ENCODE data around the gene TRIM46.

Gene TRIM46

GRCh38 chr1:155131856-155132255, 41.8 kb upstream of the TRIM46 start:
- ChIA-PET CTCF (interaction anchor here (0.9 to 4.4 kb wide), 7 partner anchors 35 to 80 kb away, joined by 3 to 26 read pairs (median 6); partner anchors contain the start of gene KRTCAP2), POLR2A (no interaction called here)
- DNase-seq (ENCODE audit: extremely low spot score), result no peak
- no peak for TF ChIP-seq CTCF (IDR thresholded peaks at IDR 0.05; ENCODE audit: control extremely low read depth, extremely low read depth, low read depth, missing control alignments)

GRCh38 chr1:155133799-155134281, 39.8 kb upstream of the TRIM46 start:
- DNase-seq (ENCODE audit: extremely low spot score), result no peak
- ChIA-PET CTCF (interaction anchor here (1.3 to 5.1 kb wide), 6 partner anchors 10 to 49 kb away, joined by 3 to 27 read pairs (median 7); partner anchors contain the start of genes KRTCAP2 and TRIM46), POLR2A (no interaction called here)
- TF ChIP-seq CTCF (IDR thresholded peaks at IDR 0.05; ENCODE audit: control extremely low read depth, extremely low read depth, low read depth, missing control alignments), result no peak

- DNase-seq (ENCODE audit: extremely low spot score), result no peak
- CTCF ChIA-PET, result interaction anchor here (0.7 to 5.1 kb wide), 8 partner anchors 9 to 575 kb away, joined by 3 to 27 read pairs (median 4); partner anchors contain the start of genes KRTCAP2 and TRIM46
- TF ChIP-seq CTCF (IDR thresholded peaks at IDR 0.05; ENCODE audit: control extremely low read depth, extremely low read depth, low read depth, missing control alignments), result no peak
- POLR2A ChIA-PET, result no interaction called here
These were observed 39.3 kb upstream of the TRIM46 start for GRCh38 chr1:155134322-155134721.

GRCh38 chr1:155134880-155135414, 38.7 kb upstream of the TRIM46 start:
- peak; percentile 50 for DNase-seq (ENCODE audit: extremely low spot score)
- POLR2A ChIA-PET, result no interaction called here
- CTCF ChIA-PET, result interaction anchor here (0.7 to 5.1 kb wide), 10 partner anchors 9 to 575 kb away, joined by 3 to 27 read pairs (median 4); partner anchors contain the start of genes KRTCAP2 and TRIM46
- TF ChIP-seq CTCF (IDR thresholded peaks at IDR 0.05; ENCODE audit: control extremely low read depth, extremely low read depth, low read depth, missing control alignments), result no peak

GRCh38 chr1:155135415-155136028, 38.1 kb upstream of the TRIM46 start, which contains the start of gene SLC50A1:
SLC50A1 (plus strand) TSS chr1:155135852; CDS start chr1:155135912, 60 bp downstream.
- POLR2A ChIA-PET, result no interaction called here
- CTCF ChIA-PET, result interaction anchor here (0.9 to 5.1 kb wide), 9 partner anchors 8 to 50 kb away, joined by 3 to 27 read pairs (median 4); partner anchors contain the start of genes KRTCAP2 and TRIM46
- DNase-seq (ENCODE audit: extremely low spot score), result peak; percentile 96

More at GRCh38 chr1:155135415-155136028, 38.1 kb upstream of the TRIM46 start, which contains the start of gene SLC50A1:
- no peak for TF ChIP-seq CTCF (IDR thresholded peaks at IDR 0.05; ENCODE audit: control extremely low read depth, extremely low read depth, low read depth, missing control alignments)

All from GM10248 (cell line).